Aorta (tissue), 5 donors: ENCODE results near the gene SSPN. TPM values are rescaled to one million over a fixed set of nuclear protein-coding genes. Genes with fewer than 3 reads are reported as not detected.

Source experiments
- ATAC-seq: fragments of 200-7000 bp; cut with Tn5 transposase; one replicate; pipeline ENCODE4 v1.9.1; 2022; ENCODE audit warnings: moderate library complexity; ENCODE audit not compliant: low FRiP score
- DNase-seq, 2 donors: peaks; one replicate each; pipeline ENCODE4 v3.0.0-alpha.2; 2020
- H3K27ac ChIP-seq, 2 donors: one replicate each; pipeline ENCODE4 v1.5.1; 2013; ENCODE audit warnings: low read length in 2 of 2, mild to moderate bottlenecking in 2 of 2, moderate library complexity in 2 of 2, control low read depth in 1 of 2, inconsistent platforms in 1 of 2, low read depth in 1 of 2
- H3K27me3 ChIP-seq, 2 donors: one replicate each; pipeline ENCODE4 v1.6.1; 2013; ENCODE audit warnings: control low read depth in 1 of 2, low read length in 1 of 2, mild to moderate bottlenecking in 1 of 2, moderate library complexity in 1 of 2; ENCODE audit not compliant: insufficient read depth in 2 of 2, control insufficient read depth in 1 of 2
- H3K36me3 ChIP-seq, 2 donors: one replicate each; pipeline ENCODE4 v1.6.1; 2013; ENCODE audit warnings: control low read depth in 1 of 2, low read length in 1 of 2, mild to moderate bottlenecking in 1 of 2; ENCODE audit not compliant: insufficient read depth in 2 of 2, control insufficient read depth in 1 of 2
- H3K4me1 ChIP-seq, 2 donors: one replicate each; pipeline ENCODE4 v1.6.1; 2013; ENCODE audit warnings: low read length in 2 of 2, control low read depth in 1 of 2, mild to moderate bottlenecking in 1 of 2, moderate library complexity in 1 of 2; ENCODE audit not compliant: insufficient read depth in 2 of 2, control insufficient read depth in 1 of 2
- H3K4me3 ChIP-seq, 2 donors: one replicate each; pipeline ENCODE4 v1.5.1; 2013; ENCODE audit warnings: low read length in 2 of 2, control low read depth in 1 of 2, mild to moderate bottlenecking in 1 of 2
- H3K9me3 ChIP-seq: one replicate; pipeline ENCODE4 v1.6.1; 2013; ENCODE audit warnings: mild to moderate bottlenecking, low read length; ENCODE audit not compliant: control insufficient read depth
- WGBS, 2 donors: extraction: QIAGEN DNeasy Blood & Tissue Kit; methylation state at CpG; one replicate each; pipeline ENCODE4 v1.1.7; 2013; 5-methylcytosine and 5-hydroxymethylcytosine counted together
- intact Hi-C, 2 donors: fragments of 100-400 bp; cut with DNase I; formaldehyde crosslinking; loops; one replicate each; pipeline versions ENCODE4 v1.14.2 to v1.15.0; 2022
- polyA plus RNA-seq, 2 donors: library from polyadenylated mRNA; stranded (reverse); fragments of 200-250 nt; gene quantifications; one replicate each; pipeline ENCODE4 v1.2.3, GENCODE V29; 2013
- total RNA-seq, 2 donors: library from RNA; stranded (reverse); fragmentation: NEBNext Ultra II Directional; extraction: Animal tissue kit (Norgen Biotek cat#: 25700); gene quantifications; one replicate each; pipeline ENCODE4 v1.2.1, GENCODE V29; 2021
- donor health status: healthy with polysubstance abuse.
- donor health status: Bipolar disorder and iron deficiency.
- donor health status: DM: no; HTN: no; CAD: no.
- donor health status: DM: no; HTN: no; CAD: no.
- donor health status: DM: yes; HTN: yes; CAD: no.

SSPN gene
- total and polyA plus RNA-seq, 4 donors: 24.5 to 109 (median 35.6) TPM

- H3K36me3 ChIP-seq: no peaks in the 10 kb centered on the region
- H3K4me1 ChIP-seq: peaks cover 0 to 2% of the 10 kb centered on the region in 2 donors
- no peaks in the 10 kb centered on the region for H3K9me3 ChIP-seq
- 90 to 94% methylated on average over 1 of the region's 1 CpG for WGBS, 2 donors
- no peaks in the 10 kb centered on the region for H3K27me3 ChIP-seq
- intact Hi-C loops: no loop called here
- H3K4me3 ChIP-seq: no peak overlapping the region
- DNase-seq (no peak), ATAC-seq (no peak)
- H3K27ac ChIP-seq: no peak overlapping the region
These were observed 16.0 kb downstream of the SSPN start for GRCh38 chr12:26211331-26211730.

GRCh38 chr12:26212396-26212795, 17.0 kb downstream of the SSPN start:
- ATAC-seq (no peak), DNase-seq (no peak)
- peaks cover 0 to 2% of the 10 kb centered on the region in 2 donors for H3K4me1 ChIP-seq
- no peak overlapping the region for H3K4me3 ChIP-seq
- H3K9me3 ChIP-seq: no peaks in the 10 kb centered on the region
- no peaks in the 10 kb centered on the region for H3K36me3 ChIP-seq
- no peak overlapping the region for H3K27ac ChIP-seq
- intact Hi-C loops: no loop called here
- no peaks in the 10 kb centered on the region for H3K27me3 ChIP-seq
- WGBS, 2 donors: 34 to 37% methylated on average over 5 of the region's 5 CpGs

DNA sequence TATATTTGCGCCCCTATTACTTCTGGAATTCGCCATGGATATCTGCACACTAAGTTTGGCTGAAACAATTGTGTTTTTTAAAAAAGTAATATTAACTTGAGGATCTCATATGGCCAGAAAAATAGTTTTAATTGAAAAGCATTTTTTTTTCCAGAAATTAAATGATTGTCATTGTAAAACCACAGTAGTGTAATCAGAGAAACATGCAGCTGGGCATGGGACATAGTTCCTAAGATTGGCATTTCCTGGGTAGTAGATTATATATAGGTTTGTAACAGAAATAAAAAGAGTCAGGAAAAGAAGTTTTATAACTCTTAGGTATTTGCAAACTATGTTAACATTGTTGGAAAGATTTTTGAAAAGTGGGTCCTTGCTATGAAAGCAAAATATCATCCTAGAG, 17.6 kb downstream of the SSPN start:
- Histone ChIP-seq H3K4me3 (no peak overlapping the region), H3K36me3 (no peaks in the 10 kb centered on the region), H3K27ac (no peak overlapping the region), H3K27me3 (no peaks in the 10 kb centered on the region), H3K4me1 (peaks cover 0 to 2% of the 10 kb centered on the region in 2 donors), H3K9me3 (no peaks in the 10 kb centered on the region)
- 88 to 93% methylated on average over 2 of the region's 2 CpGs for WGBS, 2 donors
- no peak for DNase-seq
- ATAC-seq: no peak
- intact Hi-C loops: no loop called here

- intact Hi-C loops: no loop called here
- no peak overlapping the region for H3K27ac ChIP-seq
- no peaks in the 10 kb centered on the region for H3K36me3 ChIP-seq
- WGBS, 2 donors: 74 to 91% methylated on average over 2 of the region's 2 CpGs
- ATAC-seq (no peak), DNase-seq (no peak)
- H3K27me3 ChIP-seq: no peaks in the 10 kb centered on the region
- no peaks in the 10 kb centered on the region for H3K9me3 ChIP-seq
- peaks cover 0 to 2% of the 10 kb centered on the region in 2 donors for H3K4me1 ChIP-seq
- H3K4me3 ChIP-seq: no peak overlapping the region
These were observed 18.7 kb downstream of the SSPN start for GRCh38 chr12:26214121-26214520.

DNA sequence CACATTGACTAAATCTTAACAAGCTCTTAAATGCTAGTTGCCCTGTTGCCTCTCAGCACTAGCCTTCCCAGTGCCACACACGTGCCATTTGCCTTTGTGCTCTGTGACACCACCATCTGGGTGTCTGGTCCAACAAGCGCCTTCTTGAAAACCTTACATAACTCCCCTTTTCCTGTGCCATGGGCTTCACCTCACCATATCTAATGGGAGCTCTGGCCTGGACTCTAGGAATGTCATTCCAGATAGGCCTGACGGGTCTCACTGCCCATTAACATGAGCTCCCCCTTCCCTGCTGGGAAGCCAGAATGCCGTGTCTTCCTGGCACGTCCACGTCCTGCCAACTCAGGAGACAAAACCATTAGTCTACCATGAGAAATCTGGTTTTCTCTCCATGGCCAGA, 24.4 kb downstream of the SSPN start:
- Histone ChIP-seq H3K9me3 (no peaks in the 10 kb centered on the region), H3K27me3 (no peaks in the 10 kb centered on the region), H3K36me3 (no peaks in the 10 kb centered on the region), H3K27ac (no peak overlapping the region), H3K4me1 (no peaks in the 10 kb centered on the region), H3K4me3 (no peak overlapping the region)
- no peak for ATAC-seq
- WGBS, 2 donors: 94 to 96% methylated on average over 6 of the region's 6 CpGs
- intact Hi-C loops: no loop called here
- no peak for DNase-seq

- H3K27ac ChIP-seq: no peak overlapping the region
- no peak for DNase-seq
- H3K4me1 ChIP-seq: no peaks in the 10 kb centered on the region
- 93 to 95% methylated on average over 5 of the region's 5 CpGs for WGBS, 2 donors
- H3K9me3 ChIP-seq: no peaks in the 10 kb centered on the region
- H3K36me3 ChIP-seq: no peaks in the 10 kb centered on the region
- intact Hi-C loops: no loop called here
- H3K27me3 ChIP-seq: no peaks in the 10 kb centered on the region
- H3K4me3 ChIP-seq: no peak overlapping the region
- ATAC-seq: no peak
These were observed 29.3 kb downstream of the SSPN start for GRCh38 chr12:26224657-26225056.

GRCh38 chr12:26226122-26226521, 30.7 kb downstream of the SSPN start:
- H3K27ac ChIP-seq: no peak overlapping the region
- H3K9me3 ChIP-seq: no peaks in the 10 kb centered on the region
- DNase-seq: no peak
- WGBS, 2 donors: 66 to 74% methylated on average over 10 of the region's 10 CpGs
- no peaks in the 10 kb centered on the region for H3K27me3 ChIP-seq
- no peaks in the 10 kb centered on the region for H3K4me1 ChIP-seq
- ATAC-seq: peak; percentile 28
- H3K36me3 ChIP-seq: no peaks in the 10 kb centered on the region
- H3K4me3 ChIP-seq: no peak overlapping the region
- intact Hi-C loops: no loop called here

DNA sequence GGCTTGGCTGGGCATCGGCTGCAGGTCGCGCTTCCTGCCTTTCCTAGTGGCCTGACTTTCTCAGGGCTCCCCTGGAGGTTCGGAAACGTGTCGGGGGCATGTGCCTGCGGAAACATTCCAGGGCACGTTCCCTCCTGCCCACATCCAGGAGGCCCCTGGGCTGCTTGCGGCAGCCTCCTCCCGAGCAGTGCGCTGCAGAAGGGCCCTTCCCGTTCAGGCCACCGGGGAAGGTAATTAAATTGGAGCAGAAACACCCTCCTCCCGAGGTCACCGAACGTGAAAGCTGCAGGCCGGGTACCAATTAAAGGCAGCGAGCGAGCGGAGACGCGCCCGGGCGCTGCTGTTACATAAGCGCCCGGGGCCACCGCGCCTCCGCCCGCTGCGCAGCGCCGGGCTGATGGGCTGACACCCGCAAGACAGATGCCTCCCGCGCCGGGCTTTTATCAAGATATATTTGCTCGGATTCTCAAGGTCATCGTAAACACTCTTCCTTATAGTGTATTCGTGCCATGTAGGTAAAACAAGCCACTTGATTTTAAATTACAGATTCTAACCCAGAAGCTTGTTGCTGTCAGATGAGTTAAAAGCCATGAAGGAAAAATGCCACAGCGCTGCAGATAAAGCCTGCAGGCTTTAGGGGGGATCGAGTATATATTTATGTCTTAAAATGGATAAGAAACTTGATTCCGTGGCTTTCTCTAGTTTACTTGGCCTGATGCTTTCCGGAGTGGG, 31.4 kb downstream of the SSPN start:
- H3K9me3 ChIP-seq: no peaks in the 10 kb centered on the region
- H3K4me3 ChIP-seq: peak overlapping the region; percentile 27 to 58
- WGBS, 2 donors: 9 to 11% methylated on average over 44 of the region's 44 CpGs
- DNase-seq: peak in 1 of 2 donors; percentile 81
- H3K4me1 ChIP-seq: no peaks in the 10 kb centered on the region
- H3K36me3 ChIP-seq: no peaks in the 10 kb centered on the region
- H3K27me3 ChIP-seq: no peaks in the 10 kb centered on the region
- peak; percentile 81 for ATAC-seq
- intact Hi-C loops: no loop called here
- no peak overlapping the region for H3K27ac ChIP-seq

- WGBS, 2 donors: 77 to 83% methylated on average over 6 of the region's 6 CpGs
- H3K9me3 ChIP-seq: no peaks in the 10 kb centered on the region
- no peaks in the 10 kb centered on the region for H3K4me1 ChIP-seq
- peak overlapping the region in 1 of 2 donors; percentile 27 for H3K4me3 ChIP-seq
- no peak for DNase-seq
- no peaks in the 10 kb centered on the region for H3K36me3 ChIP-seq
- H3K27ac ChIP-seq: no peak overlapping the region
- no peak for ATAC-seq
- intact Hi-C loops: no loop called here
- H3K27me3 ChIP-seq: no peaks in the 10 kb centered on the region
These were observed 32.0 kb downstream of the SSPN start for GRCh38 chr12:26227361-26227745.
